Measurements from ENCODE around the gene SHANK3. TPM values are rescaled to one million over a fixed set of nuclear protein-coding genes. Genes with fewer than 3 reads are reported as not detected.

SHANK3 gene
- total RNA-seq, 1 experiment from 2014 or later: 2.6 TPM

- H3K27me3 ChIP-seq: no peaks in the 10 kb centered on the region
- peaks cover 4% of the 10 kb centered on the region; the same call in 1 of the 2 replicates for H3K36me3 ChIP-seq
- H3K9me3 ChIP-seq: no peaks in the 10 kb centered on the region
- no peak overlapping the region for H3K4me3 ChIP-seq
- DNase-seq: no peak
Observed at GRCh38 chr22:50701076-50701419, 28.4 kb downstream of the SHANK3 start.

DNA sequence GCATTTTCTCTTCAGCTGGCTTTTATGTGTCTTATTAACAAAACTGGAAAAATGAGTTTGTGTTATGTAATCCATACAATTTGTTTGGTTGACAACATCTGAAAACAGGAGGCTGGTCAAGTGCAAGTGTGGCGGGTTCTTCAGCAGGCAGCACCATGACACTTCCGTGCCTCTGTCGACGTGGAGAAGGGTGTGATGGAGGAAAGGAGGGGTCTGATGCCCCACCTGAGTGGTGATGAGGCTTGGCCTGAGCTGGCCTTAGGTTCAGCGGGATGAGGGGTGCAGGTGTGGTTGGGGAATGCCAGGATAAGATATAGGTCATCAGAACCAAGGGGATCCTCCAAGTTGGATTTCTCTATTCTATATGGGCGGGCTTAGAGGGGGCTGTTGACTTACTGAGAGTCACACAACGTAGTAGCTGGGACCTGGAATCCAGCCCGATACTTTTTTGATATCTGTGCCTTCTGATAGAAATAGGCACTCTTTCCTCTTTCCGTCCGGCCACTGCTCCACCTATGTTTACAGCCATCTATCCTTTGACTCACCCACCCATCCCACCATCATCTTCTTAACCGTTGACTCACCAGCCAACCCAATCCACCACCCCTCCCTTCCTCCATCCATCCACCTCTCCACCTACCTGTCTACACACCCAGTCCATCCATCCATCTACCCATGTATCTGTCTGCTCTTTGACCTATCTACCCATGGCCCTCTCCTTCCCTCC is 29.0 kb downstream of the SHANK3 start:
- Histone ChIP-seq H3K4me3 (no peak overlapping the region), H3K9me3 (no peaks in the 10 kb centered on the region), H3K36me3 (peaks cover 4% of the 10 kb centered on the region; the same call in 1 of the 2 replicates), H3K27me3 (no peaks in the 10 kb centered on the region)
- no peak for DNase-seq

DNA sequence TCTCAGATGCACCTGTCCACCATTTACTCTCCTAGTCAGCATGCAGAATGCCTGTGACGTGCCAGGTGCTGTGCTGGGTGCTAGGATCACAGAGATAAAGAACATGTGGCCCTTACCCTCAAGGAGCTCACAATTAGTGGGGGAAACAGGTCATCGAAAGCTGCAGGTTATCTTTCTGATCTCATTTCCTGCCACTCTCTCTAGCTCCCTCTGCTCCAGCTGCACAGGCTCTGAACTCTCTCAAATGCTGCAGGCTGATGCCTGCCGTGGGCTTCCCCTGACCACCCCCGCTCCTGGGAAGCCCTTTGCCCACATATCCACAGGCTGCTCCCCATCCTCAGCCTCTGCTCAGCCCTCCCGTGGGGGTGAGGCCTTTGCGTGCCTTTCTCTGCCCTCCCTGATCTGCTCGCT is 29.6 kb downstream of the SHANK3 start:
- no peaks in the 10 kb centered on the region for H3K9me3 ChIP-seq
- DNase-seq: no peak
- no peak overlapping the region for H3K4me3 ChIP-seq
- H3K36me3 ChIP-seq: peaks cover 4% of the 10 kb centered on the region; the same call in 1 of the 2 replicates
- H3K27me3 ChIP-seq: no peaks in the 10 kb centered on the region

DNA sequence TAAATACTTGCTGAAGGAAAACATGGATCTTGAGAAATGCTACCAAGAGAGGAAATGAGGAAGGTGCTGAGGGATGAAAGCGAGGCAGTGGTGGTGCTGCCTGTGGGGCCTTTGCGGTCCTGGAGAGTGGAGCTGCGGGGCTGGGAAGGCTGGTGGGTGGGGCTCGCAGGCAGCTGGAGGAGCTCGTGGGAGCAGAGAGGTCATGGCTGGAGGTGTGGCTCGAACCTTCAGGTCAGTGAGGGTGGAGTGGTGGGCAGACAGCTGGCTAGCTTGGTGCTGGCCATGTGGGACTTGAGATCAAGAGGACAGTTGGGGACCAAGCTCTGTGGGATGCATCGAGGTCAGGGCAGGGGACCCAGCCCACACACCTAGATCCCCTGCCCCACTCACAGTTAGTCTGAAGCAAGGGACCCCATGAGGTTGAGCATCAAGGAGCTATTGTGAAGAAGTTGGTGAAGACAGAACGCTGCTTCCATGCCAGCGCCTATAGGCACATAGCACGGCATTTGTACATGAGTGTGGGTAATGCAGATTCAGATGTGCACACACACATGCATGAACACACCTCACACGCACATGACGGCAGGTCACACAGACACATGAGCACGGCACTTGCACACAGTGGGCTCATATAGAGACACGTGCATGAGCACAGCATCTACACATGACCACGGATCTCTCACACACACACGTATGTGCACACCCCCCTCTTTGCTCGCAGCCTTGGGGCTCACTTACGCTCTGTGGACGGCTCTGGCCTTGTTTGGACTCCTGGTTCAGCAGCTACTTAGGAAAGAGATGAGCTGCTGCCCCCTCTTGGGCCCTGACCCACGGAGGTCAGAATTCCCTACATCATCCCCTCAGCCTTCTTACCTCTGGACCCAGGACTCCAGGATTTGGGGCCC is 30.4 kb downstream of the SHANK3 start:
- no peaks in the 10 kb centered on the region for H3K27me3 ChIP-seq
- no peaks in the 10 kb centered on the region for H3K9me3 ChIP-seq
- DNase-seq: no peak
- H3K4me3 ChIP-seq: no peak overlapping the region
- peaks cover 4% of the 10 kb centered on the region; the same call in 1 of the 2 replicates for H3K36me3 ChIP-seq

DNA sequence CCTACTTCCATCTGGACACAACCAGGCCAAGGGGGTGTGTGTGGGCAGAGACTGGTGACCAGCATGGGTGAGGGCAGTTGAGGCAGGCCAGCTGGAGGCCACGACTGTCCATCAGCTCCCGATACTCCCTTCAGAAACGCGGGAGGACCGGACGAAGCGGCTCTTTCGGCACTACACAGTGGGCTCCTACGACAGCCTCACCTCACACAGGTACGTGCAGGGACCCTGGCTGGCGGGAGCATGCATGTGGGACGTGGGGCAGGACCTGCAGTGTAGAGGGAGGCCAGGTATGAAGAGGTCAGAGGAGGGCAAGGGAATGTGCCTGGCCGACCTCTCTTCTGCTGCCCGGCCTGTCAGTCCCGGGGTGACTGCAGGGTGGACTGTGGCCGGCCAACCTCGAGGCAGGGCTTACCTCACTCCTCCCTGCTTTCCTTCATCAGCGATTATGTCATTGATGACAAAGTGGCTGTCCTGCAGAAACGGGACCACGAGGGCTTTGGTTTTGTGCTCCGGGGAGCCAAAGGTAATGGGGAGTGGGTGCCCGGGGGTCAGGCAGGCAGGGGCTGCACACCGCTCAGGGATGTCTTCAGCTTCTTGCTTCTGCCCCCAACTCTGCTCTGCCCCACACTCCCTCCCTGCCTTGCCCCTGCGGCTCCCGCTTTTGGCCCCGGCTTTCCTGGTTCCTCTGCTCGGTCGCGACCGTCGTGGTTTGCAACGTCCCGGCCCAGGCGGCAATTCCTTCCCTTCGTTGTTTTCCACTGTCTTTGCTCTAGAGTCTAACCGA is 31.3 kb downstream of the SHANK3 start:
- H3K4me3 ChIP-seq: no peak overlapping the region
- H3K27me3 ChIP-seq: no peaks in the 10 kb centered on the region
- H3K36me3 ChIP-seq: peaks cover 4% of the 10 kb centered on the region; the same call in 1 of the 2 replicates
- no peak for DNase-seq
- H3K9me3 ChIP-seq: no peaks in the 10 kb centered on the region

DNA sequence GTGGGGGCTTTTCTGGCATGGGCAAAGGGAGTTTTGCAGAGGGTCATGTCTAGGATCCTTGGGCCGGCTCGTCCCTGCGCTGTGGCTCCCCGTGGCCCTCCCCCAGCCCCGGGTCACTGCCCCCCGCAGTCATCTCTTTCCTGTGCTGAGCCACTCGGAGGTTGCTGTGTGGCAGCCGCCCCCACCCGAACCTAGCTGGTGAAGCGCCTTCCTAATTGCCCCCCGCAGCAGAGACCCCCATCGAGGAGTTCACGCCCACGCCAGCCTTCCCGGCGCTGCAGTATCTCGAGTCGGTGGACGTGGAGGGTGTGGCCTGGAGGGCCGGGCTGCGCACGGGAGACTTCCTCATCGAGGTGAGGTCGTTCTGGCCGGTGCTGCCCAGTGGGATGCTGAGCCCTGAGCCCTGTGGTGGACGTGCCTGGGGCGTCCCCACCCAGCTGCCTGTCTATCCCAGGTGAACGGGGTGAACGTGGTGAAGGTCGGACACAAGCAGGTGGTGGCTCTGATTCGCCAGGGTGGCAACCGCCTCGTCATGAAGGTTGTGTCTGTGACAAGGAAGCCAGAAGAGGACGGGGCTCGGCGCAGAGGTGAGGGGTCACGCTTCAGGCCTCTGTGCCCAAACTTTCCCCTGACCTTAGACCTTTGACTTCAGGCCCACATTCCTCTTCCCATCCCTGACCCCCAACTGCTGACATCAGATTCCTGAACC is 32.0 kb downstream of the SHANK3 start:
- Histone ChIP-seq H3K4me3 (no peak overlapping the region), H3K36me3 (peaks cover 4% of the 10 kb centered on the region; the same call in 1 of the 2 replicates), H3K9me3 (no peaks in the 10 kb centered on the region), H3K27me3 (no peaks in the 10 kb centered on the region)
- DNase-seq: no peak

DNA sequence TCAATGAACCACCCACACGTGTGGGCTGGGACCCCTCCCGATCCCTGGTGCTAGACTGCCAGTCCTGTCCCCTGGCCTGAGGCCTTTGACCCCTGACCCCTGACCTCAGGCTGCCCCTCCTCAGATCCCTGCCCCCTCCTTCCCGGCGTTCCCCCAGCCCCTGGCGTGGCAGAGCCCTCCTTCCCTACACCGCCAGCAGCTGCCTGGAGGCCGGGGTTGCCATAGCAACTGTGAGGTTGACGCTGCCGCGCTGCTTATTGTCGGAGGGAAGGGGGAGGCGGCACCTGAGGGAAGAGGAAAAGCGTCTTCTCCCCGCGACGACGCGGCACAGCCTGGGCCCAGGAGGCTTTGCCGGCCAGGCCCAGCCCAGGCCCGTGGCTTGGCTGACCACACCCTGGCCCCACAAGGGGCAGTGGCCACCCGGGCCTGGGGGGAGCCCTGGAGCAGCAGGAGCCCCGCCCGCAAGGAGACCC is 32.6 kb downstream of the SHANK3 start:
- peaks cover 4% of the 10 kb centered on the region; the same call in 1 of the 2 replicates for H3K36me3 ChIP-seq
- no peak for DNase-seq
- H3K9me3 ChIP-seq: no peaks in the 10 kb centered on the region
- no peaks in the 10 kb centered on the region for H3K27me3 ChIP-seq
- H3K4me3 ChIP-seq: no peak overlapping the region

DNA sequence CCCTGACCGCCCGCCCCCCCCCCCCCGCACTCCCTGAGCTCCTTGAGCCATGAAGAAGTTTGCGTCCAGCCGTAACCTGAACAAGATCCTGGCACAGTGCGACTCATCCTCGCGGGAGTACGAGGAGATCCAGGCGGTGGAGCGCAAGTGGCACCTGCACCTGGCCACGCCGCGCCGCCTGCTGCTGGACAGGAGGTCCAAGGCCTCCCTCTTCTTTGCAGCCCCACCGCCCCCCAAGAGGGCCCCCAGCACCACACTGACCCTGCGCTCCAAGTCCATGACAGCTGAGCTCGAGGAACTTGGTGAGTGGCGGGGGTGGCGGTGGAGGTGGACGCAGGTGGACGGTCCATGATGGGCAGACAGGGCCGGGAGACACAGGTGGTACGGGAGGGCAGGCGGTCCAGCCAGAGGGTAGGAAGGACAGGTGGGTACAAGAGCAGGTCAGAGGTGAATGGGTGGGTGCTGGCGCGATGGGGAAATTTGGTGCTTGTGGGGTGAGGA is 33.3 kb downstream of the SHANK3 start:
- no peak overlapping the region for H3K4me3 ChIP-seq
- H3K36me3 ChIP-seq: peaks cover 4% of the 10 kb centered on the region; the same call in 1 of the 2 replicates
- no peaks in the 10 kb centered on the region for H3K27me3 ChIP-seq
- no peaks in the 10 kb centered on the region for H3K9me3 ChIP-seq
- no peak for DNase-seq

GRCh38 chr22:50706481-50707125 is 34.0 kb downstream of the SHANK3 start:
- Histone ChIP-seq H3K4me3 (no peak overlapping the region), H3K36me3 (peaks cover 4% of the 10 kb centered on the region; the same call in 1 of the 2 replicates), H3K9me3 (no peaks in the 10 kb centered on the region), H3K27me3 (no peaks in the 10 kb centered on the region)
- no peak for DNase-seq

GRCh38 chr22:50708474-50708873 is 35.9 kb downstream of the SHANK3 start:
- peaks cover 4% of the 10 kb centered on the region; the same call in 1 of the 2 replicates for H3K36me3 ChIP-seq
- no peak overlapping the region for H3K4me3 ChIP-seq
- no peaks in the 10 kb centered on the region for H3K27me3 ChIP-seq
- no peaks in the 10 kb centered on the region for H3K9me3 ChIP-seq
- no peak for DNase-seq

DNA sequence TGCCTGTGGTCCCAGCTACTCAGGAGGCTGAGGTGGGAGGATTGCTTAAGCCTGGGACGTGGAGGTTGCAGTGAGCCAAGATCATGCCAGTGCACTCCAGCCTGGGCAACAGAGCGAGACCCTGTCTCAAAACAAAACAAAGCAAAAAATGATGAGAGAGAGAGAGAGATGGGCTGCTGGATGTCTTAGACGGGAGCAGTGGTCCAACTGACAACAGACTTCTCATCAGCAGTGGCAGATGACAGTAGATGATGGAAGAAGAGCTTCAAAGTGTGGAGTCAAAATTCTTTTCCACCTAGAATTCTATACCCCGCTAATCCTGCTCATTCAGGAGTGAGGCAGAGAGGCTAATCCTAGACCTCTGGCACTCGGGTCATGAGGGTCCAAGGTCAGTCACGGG is 36.4 kb downstream of the SHANK3 start:
- Histone ChIP-seq H3K9me3 (no peaks in the 10 kb centered on the region), H3K27me3 (no peaks in the 10 kb centered on the region), H3K36me3 (peaks cover 4% of the 10 kb centered on the region; the same call in 1 of the 2 replicates), H3K4me3 (no peak overlapping the region)
- no peak for DNase-seq

GRCh38 chr22:50710221-50710620 is 37.6 kb downstream of the SHANK3 start:
- Histone ChIP-seq H3K4me3 (no peak overlapping the region), H3K36me3 (peaks cover under 1% of the 10 kb centered on the region; the same call in 1 of the 2 replicates), H3K9me3 (no peaks in the 10 kb centered on the region), H3K27me3 (no peaks in the 10 kb centered on the region)
- DNase-seq: no peak

DNA sequence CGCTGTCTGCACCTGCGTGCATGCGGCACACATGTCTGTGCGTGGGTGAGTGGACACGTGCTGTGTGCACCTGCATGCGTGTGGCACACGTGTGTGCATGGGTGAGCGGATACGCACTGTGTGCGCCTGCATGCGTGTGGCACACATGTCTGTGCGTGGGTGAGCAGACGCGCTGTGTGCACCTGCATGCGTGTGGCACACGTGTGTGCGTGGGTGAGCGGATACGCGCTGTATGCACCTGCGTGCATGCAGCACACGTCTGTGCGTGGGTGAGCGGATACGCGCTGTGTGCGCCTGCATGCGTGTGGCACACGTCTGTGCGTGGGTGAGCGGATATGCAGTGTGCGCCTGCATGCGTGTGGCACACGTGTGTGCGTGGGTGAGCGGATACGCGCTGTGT is 38.3 kb downstream of the SHANK3 start:
- DNase-seq: no peak
- no peaks in the 10 kb centered on the region for H3K27me3 ChIP-seq
- H3K9me3 ChIP-seq: no peaks in the 10 kb centered on the region
- H3K4me3 ChIP-seq: no peak overlapping the region
- no peaks in the 10 kb centered on the region for H3K36me3 ChIP-seq

GRCh38 chr22:50711446-50712340 is 39.1 kb downstream of the SHANK3 start:
- Histone ChIP-seq H3K27me3 (no peaks in the 10 kb centered on the region), H3K9me3 (no peaks in the 10 kb centered on the region), H3K36me3 (no peaks in the 10 kb centered on the region), H3K4me3 (no peak overlapping the region)
- no peak for DNase-seq

All from MG63 (cell line).